ENCODE results near the gene MLPH.

MLPH gene

GRCh38 chr2:237486819-237487448 lies at the start of gene MLPH:
TSS of gene MLPH (plus strand) at chr2:237487251. CDS start at chr2:237493427, 6,176 bp downstream.
- no peak for DNase-seq (ENCODE audit: low read depth)

- no peak for DNase-seq (ENCODE audit: low read depth)
Measured at GRCh38 chr2:237437566-237437965, 49.5 kb upstream of the MLPH start.

GRCh38 chr2:237438080-237438940 lies 48.7 kb upstream of the MLPH start:
- no peak for DNase-seq (ENCODE audit: low read depth)

GRCh38 chr2:237440819-237441281 lies 46.2 kb upstream of the MLPH start:
- no peak for DNase-seq (ENCODE audit: low read depth)

- no peak for DNase-seq (ENCODE audit: low read depth)
Measured at GRCh38 chr2:237441605-237442274, 45.3 kb upstream of the MLPH start.

GRCh38 chr2:237444071-237444470 lies 43.0 kb upstream of the MLPH start:
- DNase-seq (ENCODE audit: low read depth) = no peak

- DNase-seq (ENCODE audit: low read depth) = no peak
Measured at GRCh38 chr2:237445611-237446337, 41.3 kb upstream of the MLPH start.

GRCh38 chr2:237446338-237446665 lies 40.7 kb upstream of the MLPH start:
- DNase-seq (ENCODE audit: low read depth) = no peak

- no peak for DNase-seq (ENCODE audit: low read depth)
Measured at GRCh38 chr2:237447496-237447895, 39.6 kb upstream of the MLPH start.

GRCh38 chr2:237448171-237448570 lies 38.9 kb upstream of the MLPH start:
- DNase-seq (ENCODE audit: low read depth) = no peak

GRCh38 chr2:237448626-237449025 lies 38.4 kb upstream of the MLPH start:
- DNase-seq (ENCODE audit: low read depth) = no peak

GRCh38 chr2:237449193-237449881 lies 37.7 kb upstream of the MLPH start:
- no peak for DNase-seq (ENCODE audit: low read depth)

- no peak for DNase-seq (ENCODE audit: low read depth)
Measured at GRCh38 chr2:237450108-237450507, 36.9 kb upstream of the MLPH start.

GRCh38 chr2:237450583-237450982 lies 36.5 kb upstream of the MLPH start:
- DNase-seq (ENCODE audit: low read depth) = no peak

GRCh38 chr2:237451643-237452469 lies 35.2 kb upstream of the MLPH start:
- no peak for DNase-seq (ENCODE audit: low read depth)

GRCh38 chr2:237452861-237453260 lies 34.2 kb upstream of the MLPH start:
- no peak for DNase-seq (ENCODE audit: low read depth)

- DNase-seq (ENCODE audit: low read depth) = no peak
Measured at GRCh38 chr2:237453671-237454070, 33.4 kb upstream of the MLPH start.

- DNase-seq (ENCODE audit: low read depth) = no peak
Measured at GRCh38 chr2:237455764-237456163, 31.3 kb upstream of the MLPH start.

- no peak for DNase-seq (ENCODE audit: low read depth)
Measured at GRCh38 chr2:237456200-237456843, 30.7 kb upstream of the MLPH start.

GRCh38 chr2:237457388-237457941 lies 29.6 kb upstream of the MLPH start:
- no peak for DNase-seq (ENCODE audit: low read depth)

Measured in non-pigmented ciliary epithelial cell (primary cell).